KOPT-K1 (cell line): ENCODE results near the gene C4orf54.

Source experiments
- H3K27ac ChIP-seq: fragments of 200-600 bp; sonication (generic); 2 replicates; pipeline ENCODE4 v1.5.1; 2016; ENCODE audit warnings: antibody characterized with exemption, mild to moderate bottlenecking, low read depth, low read length; ENCODE audit not compliant: poor library complexity, severe bottlenecking
- H3K36me3 ChIP-seq: fragments of 200-600 bp; sonication (generic); 2 replicates; pipeline ENCODE4 v1.5.1; 2017; ENCODE audit warnings: antibody characterized with exemption, mild to moderate bottlenecking, low read length, moderate library complexity; ENCODE audit not compliant: insufficient read depth
- H3K9me3 ChIP-seq: fragments of 200-600 bp; sonication (generic); 2 replicates; pipeline ENCODE4 v1.5.1; 2017; ENCODE audit warnings: antibody characterized with exemption, low read length, mild to moderate bottlenecking; ENCODE audit not compliant: insufficient read depth, poor library complexity, severe bottlenecking

Gene C4orf54

DNA sequence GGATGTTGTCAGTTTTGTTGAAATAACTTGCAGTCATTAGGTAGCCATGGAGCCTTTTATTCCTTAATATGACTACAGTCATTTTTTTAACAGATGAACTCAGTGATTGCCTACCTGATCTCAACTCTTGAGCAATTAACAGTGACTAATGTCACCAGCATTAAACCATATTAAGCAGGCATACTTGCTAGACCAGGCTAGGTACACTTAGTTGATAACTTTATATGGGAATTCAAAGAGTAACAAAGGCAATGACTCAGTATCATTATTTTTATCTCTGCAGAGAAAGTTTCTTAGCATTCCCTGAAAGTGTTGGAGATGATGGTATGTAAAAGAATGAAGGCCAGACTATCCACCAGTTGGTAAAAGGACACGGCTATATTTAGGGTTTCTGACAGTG, at the start of gene C4orf54:
C4orf54 (minus strand) TSS at position 31 of the 400 bp plus-strand sequence. CDS start 3,180 bp downstream, outside the sequence.
- Histone ChIP-seq H3K9me3 (no peaks in the 10 kb centered on the region), H3K27ac (no peak within 1 kb of the TSS), H3K36me3 (no peaks in the 10 kb centered on the region)

DNA sequence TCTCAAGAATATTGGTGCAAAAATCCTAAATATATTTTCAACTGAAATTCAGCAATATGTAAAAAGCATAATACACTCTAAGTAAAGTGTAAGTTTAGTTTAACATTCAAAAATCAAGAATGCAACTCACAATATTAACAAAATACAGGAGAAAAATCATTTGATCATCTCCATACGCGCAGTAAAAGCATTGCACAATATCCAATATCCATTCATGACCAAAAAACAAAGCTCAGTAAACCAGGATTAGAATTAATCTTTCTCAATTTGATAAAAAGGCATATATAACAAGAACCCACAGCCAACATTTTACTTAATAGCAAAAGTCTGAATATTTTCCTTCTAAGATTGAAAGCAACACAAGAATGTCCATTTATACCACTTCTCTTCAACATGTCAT, 48.3 kb upstream of the C4orf54 start:
- H3K9me3 ChIP-seq = no peaks in the 10 kb centered on the region
- H3K36me3 ChIP-seq = no peaks in the 10 kb centered on the region
- H3K27ac ChIP-seq = no peak overlapping the region

DNA sequence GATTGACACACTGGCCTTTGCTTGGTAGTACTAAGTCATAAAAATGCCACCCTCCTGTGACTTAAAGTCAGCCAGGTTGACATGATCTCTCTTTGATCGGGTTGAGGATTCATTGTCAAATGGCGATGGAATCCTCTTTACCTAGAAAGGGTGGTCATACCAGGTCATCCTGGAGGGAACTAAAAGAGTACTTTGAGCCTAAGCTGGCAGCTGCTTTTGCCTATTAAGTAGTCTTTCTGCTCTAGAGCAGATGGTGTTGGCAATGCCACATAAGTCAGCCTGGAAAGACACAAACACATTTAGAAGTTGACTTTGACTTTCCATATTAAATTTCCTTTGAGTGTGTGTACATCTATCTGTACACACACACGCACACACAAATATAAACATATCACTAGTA, 39.2 kb upstream of the C4orf54 start:
- Histone ChIP-seq H3K9me3 (no peaks in the 10 kb centered on the region), H3K36me3 (no peaks in the 10 kb centered on the region), H3K27ac (no peak overlapping the region)

DNA sequence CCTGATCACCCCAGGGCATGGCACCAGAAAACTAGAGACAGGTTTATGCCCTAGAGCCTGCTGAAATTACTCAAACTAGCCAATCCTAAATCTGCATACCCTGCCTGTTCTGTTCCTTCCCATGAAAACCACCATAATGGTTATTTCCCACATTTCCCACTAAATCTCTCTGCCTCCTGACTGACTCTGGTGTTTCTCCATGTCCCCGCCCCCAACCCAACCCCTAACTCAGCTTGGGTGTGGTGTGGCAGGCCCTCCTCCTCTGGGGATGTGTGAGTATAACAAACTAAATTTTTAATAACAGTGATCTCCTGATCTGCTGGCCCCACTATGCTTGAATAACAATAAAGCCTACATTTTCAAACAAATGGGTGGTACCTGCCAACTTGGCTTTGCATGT, 35.5 kb upstream of the C4orf54 start:
- Histone ChIP-seq H3K9me3 (no peaks in the 10 kb centered on the region), H3K27ac (no peak overlapping the region), H3K36me3 (no peaks in the 10 kb centered on the region)

DNA sequence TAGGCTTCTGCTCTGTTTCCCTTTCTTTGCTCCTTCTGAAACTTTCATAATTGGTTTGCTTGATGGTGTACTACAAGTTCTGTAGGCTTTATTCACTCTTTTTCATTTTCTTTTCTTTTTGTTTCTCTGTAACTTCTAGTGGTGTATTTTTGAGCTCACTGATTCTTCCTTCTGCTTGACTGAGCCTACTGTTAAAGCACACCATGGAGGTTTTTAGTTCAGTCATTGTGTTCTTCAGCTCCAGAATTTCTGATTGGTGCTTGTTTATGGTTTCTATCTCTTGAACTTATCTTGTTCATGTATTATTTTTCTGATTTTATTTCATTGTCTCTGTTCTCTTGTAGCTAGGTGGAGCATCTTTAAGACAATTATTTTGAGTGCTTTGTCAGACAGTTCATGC, 33.4 kb upstream of the C4orf54 start:
- H3K9me3 ChIP-seq = no peaks in the 10 kb centered on the region
- no peak overlapping the region for H3K27ac ChIP-seq
- no peaks in the 10 kb centered on the region for H3K36me3 ChIP-seq

DNA sequence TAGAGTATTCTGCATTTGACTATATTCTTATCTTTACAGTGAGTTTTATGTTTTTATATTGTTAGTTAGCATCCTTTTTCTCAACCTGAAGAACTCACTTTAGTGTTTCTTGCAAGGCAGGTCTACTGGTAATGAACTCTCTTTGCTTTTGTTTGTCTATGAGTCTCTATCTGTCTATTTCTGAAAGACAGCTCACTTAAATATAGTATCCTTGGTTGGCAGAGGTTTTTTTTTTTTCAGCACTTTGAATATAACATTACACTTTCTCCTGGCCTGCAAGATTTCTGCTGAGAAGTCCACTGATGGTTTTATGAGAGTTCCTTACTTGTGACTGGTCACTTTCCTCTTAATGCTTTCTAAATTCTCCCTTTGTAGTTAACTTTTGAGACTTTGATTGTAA, 32.8 kb upstream of the C4orf54 start:
- Histone ChIP-seq H3K9me3 (no peaks in the 10 kb centered on the region), H3K27ac (no peak overlapping the region), H3K36me3 (no peaks in the 10 kb centered on the region)

DNA sequence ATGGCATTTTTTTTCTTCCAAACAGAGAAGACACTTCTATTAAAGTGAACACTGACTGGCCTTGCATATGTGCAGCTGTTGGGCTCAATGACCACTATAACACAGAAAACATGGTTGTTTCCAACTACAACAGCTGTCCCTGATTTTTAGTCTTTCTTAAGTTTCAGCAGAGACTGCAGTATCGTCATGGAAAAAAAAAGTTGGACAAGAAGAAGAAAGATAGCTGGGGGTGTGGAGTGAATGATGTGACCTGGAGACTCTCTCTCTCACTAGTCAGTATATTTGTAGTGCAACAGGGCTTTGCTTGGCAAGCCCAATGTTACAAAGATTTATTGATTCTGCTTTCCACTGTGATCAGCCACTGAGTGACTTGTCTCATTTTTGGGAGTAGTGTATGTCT, 29.5 kb upstream of the C4orf54 start:
- no peak overlapping the region for H3K27ac ChIP-seq
- no peaks in the 10 kb centered on the region for H3K9me3 ChIP-seq
- no peaks in the 10 kb centered on the region for H3K36me3 ChIP-seq

DNA sequence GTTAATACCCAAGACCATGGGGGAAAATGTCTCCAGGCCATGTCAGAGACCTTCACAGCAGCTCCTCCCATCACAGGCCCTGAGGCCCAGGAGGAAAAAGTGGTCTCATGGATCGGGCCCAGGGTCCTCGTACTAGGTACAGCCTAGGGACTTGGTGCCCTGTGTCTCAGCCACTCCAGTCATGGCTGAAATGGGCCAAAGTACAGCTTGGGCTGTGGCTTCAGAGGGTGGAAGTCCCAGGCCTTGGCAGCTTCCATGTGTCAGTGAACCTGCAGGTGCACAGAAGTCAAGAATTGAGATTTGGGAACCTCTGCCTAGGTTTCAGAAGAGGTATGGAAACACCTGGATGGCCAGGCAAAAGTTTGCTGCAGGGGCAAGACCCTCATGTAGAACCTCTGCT, 27.6 kb upstream of the C4orf54 start:
- H3K36me3 ChIP-seq = no peaks in the 10 kb centered on the region
- no peak overlapping the region for H3K27ac ChIP-seq
- H3K9me3 ChIP-seq = no peaks in the 10 kb centered on the region

DNA sequence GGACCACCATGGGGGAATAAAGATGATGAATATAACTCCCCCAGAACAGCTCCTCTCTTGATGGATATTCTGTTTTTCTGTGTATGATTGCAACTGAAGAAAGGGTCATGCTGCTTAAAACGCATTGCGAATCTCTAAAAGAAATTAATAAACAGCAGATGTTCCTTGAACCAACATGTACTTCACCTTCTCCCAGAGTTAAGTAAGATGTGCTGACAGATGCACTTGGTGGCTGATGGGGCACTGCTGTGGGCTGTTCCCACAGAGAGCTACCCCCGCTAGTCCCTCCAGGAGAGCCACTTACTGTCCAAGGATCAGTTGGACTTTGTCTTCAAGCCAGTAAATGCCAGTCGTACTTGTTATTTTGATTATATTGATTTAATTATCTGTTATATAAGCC, 26.3 kb upstream of the C4orf54 start:
- Histone ChIP-seq H3K9me3 (no peaks in the 10 kb centered on the region), H3K27ac (no peak overlapping the region), H3K36me3 (no peaks in the 10 kb centered on the region)

DNA sequence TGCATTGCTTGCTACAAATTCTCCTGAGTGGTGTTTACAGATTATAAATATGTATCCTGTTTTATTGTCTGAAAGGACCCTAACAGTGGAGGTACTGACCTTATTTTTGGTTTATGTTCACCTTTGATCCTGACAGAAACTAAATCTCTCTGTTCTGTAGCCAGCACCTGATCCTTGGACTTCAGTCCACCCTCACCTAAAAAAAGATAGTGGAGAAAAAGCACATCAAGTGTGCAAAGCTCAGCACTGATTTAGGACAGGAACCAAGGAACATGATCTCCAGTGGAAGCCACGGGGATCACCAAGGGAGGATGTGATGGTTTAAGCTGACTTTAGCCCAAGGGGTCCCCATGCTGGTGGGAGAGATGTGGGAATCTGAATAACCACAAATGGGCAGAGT, 22.3 kb upstream of the C4orf54 start:
- no peak overlapping the region for H3K27ac ChIP-seq
- H3K9me3 ChIP-seq = no peaks in the 10 kb centered on the region
- H3K36me3 ChIP-seq = no peaks in the 10 kb centered on the region

DNA sequence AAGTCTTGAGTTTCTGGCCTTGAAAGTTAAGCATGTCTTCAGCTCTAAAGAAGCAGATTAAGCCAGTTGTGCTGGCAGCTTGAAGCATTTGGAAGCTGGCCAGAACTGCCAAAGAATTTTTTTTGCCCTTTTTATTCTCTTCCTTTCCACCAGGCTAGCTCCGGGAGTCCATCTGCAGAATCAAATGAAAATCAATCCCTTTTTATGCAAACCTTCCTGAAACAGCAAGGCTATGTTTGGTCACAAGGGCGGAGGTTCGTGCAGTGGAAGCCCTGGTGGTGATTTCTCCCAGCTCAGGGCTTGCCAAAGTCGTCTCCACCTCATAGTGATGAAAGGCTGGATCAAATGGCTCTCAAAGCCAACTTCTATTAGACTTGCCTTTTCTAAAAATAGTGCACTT, 21.6 kb upstream of the C4orf54 start:
- no peak overlapping the region for H3K27ac ChIP-seq
- H3K9me3 ChIP-seq = no peaks in the 10 kb centered on the region
- H3K36me3 ChIP-seq = no peaks in the 10 kb centered on the region

DNA sequence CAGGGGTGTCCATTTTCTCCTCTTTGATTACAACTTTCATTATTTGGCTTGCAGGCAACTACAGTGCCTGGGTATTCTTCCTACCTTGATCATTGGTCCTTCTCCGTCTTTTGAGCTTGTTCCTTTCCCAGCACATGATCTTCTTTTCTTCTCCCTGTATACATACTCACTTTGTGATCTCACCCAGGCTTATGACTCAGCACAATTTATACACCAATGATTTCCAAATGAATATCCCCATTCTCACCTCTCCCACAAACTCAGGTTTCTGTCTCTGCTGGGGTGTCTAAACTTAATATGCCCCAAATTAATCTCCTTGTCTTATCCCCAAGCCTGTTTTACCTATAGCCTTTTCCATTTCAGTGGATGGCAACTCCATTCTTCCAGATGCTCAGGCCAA, 19.5 kb upstream of the C4orf54 start:
- no peak overlapping the region for H3K27ac ChIP-seq
- H3K9me3 ChIP-seq = peaks cover 15% of the 10 kb centered on the region
- no peaks in the 10 kb centered on the region for H3K36me3 ChIP-seq

DNA sequence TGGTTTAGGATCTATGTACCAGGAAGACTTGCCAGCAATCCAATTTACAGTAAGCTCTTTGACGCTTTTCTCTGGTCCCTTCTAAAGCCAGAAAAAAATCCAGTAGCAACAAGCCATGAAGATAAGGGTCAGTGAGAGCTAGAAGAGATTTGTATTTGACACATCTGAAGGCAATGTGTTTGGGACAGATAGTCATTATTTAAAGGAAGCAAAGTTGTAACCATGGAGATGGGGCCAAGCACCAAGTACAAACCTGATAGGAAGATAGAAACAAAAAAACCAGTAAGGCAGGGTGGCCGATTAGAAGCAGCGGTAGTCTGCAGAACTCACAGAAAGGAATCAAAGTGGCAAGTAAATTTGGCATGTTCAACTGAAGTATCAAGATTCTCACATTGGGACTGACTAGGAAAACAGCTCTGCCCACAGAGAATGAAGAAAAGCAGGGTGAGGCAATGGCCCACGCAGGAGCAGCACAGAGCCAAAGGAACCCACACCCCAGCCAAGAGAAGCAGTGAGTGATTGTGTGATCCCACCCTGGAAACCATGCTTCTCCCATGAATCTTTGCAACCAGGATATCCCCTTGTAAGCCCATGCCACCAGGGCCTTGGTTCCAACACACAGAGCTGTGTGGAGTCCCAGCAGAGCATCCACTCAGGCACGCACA, 12.9 kb upstream of the C4orf54 start:
- H3K36me3 ChIP-seq = no peaks in the 10 kb centered on the region
- H3K9me3 ChIP-seq = peaks cover 20% of the 10 kb centered on the region
- no peak overlapping the region for H3K27ac ChIP-seq

DNA sequence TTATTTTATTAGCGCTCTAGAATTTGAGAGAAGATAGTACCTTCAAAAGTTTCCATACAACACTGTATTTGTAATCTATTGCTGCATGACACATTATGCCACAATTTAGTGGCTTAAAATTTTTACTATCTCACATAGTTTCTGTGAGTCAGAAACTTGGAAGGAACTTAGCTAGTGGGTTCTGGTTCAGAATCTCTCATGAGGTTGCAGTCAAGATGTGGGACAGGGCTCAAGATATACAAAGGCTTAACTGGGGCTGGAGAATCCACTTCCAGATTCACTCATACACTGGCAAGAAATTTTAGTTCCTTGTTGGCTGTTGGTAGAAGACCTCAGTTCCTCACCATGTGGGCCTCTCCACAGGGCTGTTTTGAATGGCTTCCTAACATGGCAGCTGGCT, 11.5 kb upstream of the C4orf54 start:
- H3K27ac ChIP-seq = no peak overlapping the region
- H3K9me3 ChIP-seq = peaks cover 20% of the 10 kb centered on the region
- no peaks in the 10 kb centered on the region for H3K36me3 ChIP-seq

DNA sequence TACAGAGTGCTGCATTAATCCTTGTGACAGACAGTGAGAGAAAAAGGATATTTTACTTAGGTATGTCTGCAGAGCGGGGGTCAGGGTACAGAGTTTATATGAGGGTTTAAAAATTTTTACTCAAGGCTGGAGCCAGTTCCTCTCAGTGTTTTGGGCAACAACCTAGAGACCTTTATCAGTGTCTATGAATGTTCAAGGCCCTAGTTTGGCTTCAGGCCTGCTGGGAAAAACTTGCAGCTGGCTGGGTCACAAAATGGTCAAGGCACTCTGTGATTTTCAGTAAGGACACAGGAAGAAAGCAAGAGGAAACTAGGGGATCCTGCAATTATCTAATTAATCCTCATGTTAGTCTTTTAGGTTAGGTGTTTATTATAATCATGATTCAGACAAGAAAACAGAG, 10.8 kb upstream of the C4orf54 start:
- no peaks in the 10 kb centered on the region for H3K36me3 ChIP-seq
- peaks cover 19% of the 10 kb centered on the region for H3K9me3 ChIP-seq
- H3K27ac ChIP-seq = no peak overlapping the region

DNA sequence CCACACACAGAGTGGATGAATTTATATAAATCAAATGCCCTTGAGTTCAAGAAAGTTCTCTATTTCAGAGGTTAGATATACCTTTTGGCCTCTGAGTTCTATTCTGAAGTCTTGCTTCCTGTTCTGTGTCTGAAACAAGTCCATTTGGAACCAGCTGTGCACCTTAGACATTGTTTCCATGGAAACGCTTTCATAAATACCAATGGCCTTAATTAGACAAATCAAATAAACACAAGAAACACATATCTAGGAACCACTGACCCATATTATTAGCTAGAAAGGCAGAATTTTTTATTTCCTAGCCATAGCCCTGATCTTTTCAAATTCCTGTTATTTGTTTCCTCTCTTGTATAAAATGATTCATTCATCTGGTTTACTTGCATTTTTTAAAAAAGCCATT, 8.4 kb upstream of the C4orf54 start:
- Histone ChIP-seq H3K36me3 (no peaks in the 10 kb centered on the region), H3K9me3 (no peaks in the 10 kb centered on the region), H3K27ac (no peak overlapping the region)
